Activated CD4-positive, alpha-beta T cell treated with anti-CD3 and anti-CD28 coated beads, Interleukin-2, amount 10 ng/mL, durations not matched to agents 7 days and 5 days (primary cell): ENCODE data around the gene IFITM1. TPM values are rescaled to one million over a fixed set of nuclear protein-coding genes. Genes with fewer than 3 reads are reported as not detected.
"Not testable (repeated sequence)": the region's sequence is repeated elsewhere in the genome, so short reads cannot be mapped to it uniquely, and the experiment has no call there.

Experiments used
- CTCF ChIA-PET: fragments of 350-600 bp; sonication (Branson Sonifier 250); formaldehyde crosslinking; loops from one replicate; lab custom pipeline; 2021; ENCODE audit warnings: antibody characterized with exemption; lab: Charles Lee
- POLR2A ChIA-PET: fragments of 350-600 bp; sonication (Branson Sonifier 250); formaldehyde crosslinking; loops from one replicate; lab custom pipeline; 2021; ENCODE audit warnings: antibody characterized with exemption; lab: Charles Lee
- DNase-seq: peaks from one replicate; pipeline ENCODE4 v3.0.0-alpha.2; 2020
- H3K27ac Mint-ChIP-seq: one replicate; pipeline ENCODE4 v1.8.0; 2021; ENCODE audit warnings: mild to moderate bottlenecking, moderate library complexity, mixed read lengths
- H3K27me3 Mint-ChIP-seq: one replicate; pipeline ENCODE4 v1.8.0; 2021; ENCODE audit warnings: mixed read lengths
- H3K36me3 Mint-ChIP-seq: one replicate; pipeline ENCODE4 v1.8.0; 2021; ENCODE audit warnings: low read depth, mixed read lengths
- H3K4me1 Mint-ChIP-seq: one replicate; pipeline ENCODE4 v1.8.0; 2021; ENCODE audit warnings: mixed read lengths
- H3K4me3 Mint-ChIP-seq: one replicate; pipeline ENCODE4 v1.8.0; 2021; ENCODE audit warnings: mild to moderate bottlenecking, moderate library complexity, mixed read lengths
- H3K9me3 Mint-ChIP-seq: one replicate; pipeline ENCODE4 v1.8.0; 2021; ENCODE audit warnings: mixed read lengths
- total RNA-seq, 2 experiments: library from RNA; stranded (reverse); gene quantifications; one replicate each; pipeline ENCODE4 v1.2.3, GENCODE V29; 2021

Gene IFITM1
- total RNA-seq, 2 experiments from 2014 or later = 1,306 to 1,465 TPM

DNA sequence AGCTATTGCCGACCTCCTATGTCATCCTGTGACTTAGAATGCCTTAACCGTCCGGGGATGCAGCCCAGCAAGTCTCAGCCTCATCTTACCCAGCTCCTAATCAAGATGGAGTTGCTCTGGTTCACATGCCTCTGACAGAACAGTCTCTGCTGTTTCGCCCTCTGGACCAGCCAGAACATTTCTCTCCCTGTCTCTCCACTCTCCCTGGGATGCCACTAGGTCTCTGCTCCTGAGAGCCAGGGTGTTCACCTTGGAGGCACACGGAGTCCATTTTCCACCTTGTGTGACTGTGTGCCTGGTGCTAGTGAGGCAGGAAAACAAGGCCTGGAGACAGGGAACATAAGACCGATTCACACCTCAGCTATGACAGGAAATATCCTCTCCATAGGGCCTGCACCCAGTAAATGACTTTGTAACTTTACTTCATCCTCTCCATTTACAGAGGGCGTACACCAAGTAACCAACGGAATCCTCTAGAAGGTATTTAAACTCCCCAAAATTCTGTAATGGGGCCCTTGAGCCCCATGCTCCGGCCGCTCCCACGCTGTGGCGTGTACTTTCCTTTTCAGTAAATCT is 38.7 kb downstream of the IFITM1 start:
- H3K36me3 Mint-ChIP-seq = no peaks in the 10 kb centered on the region
- no peak for DNase-seq
- no peak overlapping the region for H3K4me3 Mint-ChIP-seq
- H3K4me1 Mint-ChIP-seq = peaks cover 44% of the 10 kb centered on the region
- H3K27me3 Mint-ChIP-seq = no peaks in the 10 kb centered on the region
- H3K27ac Mint-ChIP-seq = peak overlapping the region; percentile 66
- CTCF ChIA-PET = interaction anchor here (1.1 kb wide), 1 partner anchor 8 kb away, joined by 3 read pairs; no protein-coding TSS in a partner anchor
- no peaks in the 10 kb centered on the region for H3K9me3 Mint-ChIP-seq
- POLR2A ChIA-PET = no interaction called here

DNA sequence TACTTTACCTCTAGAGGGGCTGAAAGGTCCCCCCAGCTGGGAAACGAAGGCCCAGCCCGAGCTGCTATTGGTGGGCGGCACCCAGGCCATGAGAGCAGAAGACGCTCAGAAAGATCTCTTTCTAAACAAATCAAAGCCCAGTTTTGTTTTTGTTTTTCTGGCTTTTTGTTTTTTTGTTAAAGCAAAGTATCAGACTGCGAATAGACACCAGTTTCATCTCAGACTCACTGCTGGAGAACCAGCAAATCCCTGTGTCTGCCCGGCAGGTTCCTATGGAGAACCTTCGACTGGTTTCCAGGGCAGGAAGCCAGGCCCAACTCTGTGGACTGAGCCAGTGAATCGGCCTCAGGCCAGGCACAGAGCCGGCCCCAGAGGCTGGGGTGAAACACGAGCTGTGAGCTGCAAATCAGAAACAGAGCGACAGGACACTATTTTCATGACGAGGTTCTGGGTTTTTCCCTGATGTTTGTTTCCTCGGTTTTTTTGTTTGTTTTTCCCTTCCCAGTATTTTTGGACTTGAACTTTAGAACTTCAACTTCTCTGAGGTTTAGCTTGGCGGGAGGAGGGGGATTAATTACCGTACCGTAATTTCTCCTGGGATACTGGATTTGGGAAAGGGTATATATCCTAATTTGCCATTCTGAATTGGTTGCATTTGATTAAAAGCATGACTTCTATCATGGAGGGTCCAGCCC is 39.5 kb downstream of the IFITM1 start:
- no peaks in the 10 kb centered on the region for H3K36me3 Mint-ChIP-seq
- POLR2A ChIA-PET = no interaction called here
- peaks cover 44% of the 10 kb centered on the region for H3K4me1 Mint-ChIP-seq
- H3K27ac Mint-ChIP-seq = peak overlapping the region; percentile 66
- peak overlapping the region; percentile 7 for H3K4me3 Mint-ChIP-seq
- H3K27me3 Mint-ChIP-seq = no peaks in the 10 kb centered on the region
- no peaks in the 10 kb centered on the region for H3K9me3 Mint-ChIP-seq
- CTCF ChIA-PET = interaction anchor here (1.1 kb wide), 1 partner anchor 8 kb away, joined by 3 read pairs; no protein-coding TSS in a partner anchor
- no peak for DNase-seq

DNA sequence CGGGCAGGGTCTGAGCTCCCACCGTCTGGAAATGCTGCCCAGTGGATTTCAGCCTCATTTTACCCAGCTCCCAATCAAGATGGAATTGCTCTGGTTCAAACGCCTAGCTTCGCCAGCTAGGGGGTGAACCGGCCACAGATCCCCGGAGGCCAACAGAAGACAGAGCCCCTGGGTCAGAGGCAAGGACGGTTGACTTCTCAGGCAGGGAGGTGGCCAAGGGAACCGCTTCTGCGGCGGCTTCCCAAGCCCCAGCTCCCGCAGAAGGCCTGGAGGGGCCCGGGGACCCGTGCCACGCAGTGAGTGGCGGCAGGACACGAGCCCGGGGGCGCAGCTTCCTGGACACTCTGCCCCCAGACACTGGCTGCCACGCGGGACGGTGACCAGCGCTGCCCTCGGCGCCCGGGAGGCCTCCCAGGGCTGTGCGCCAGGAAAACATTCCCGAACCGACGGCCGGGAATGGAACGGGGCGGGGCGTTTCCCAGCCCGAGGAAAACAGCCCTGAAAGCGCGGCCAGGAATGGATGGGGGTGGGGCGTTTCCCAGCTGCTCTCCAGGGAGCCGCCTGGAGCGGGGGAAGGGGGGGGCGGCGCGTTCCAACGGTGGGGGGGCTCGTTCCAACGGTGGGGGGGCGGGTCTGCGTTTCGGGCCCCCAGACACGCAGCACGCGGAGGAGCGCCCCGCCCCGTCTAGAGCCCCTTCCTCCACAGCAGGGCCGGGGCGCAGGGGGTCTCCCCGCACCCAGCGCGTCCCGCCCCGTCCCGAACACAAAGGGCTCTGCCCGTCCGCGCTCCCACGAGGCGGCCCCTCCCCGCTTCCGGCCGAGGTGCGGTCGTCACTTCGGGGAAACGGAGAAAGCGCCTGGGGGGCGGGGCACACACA is 42.0 kb downstream of the IFITM1 start:
- Mint-ChIP-seq H3K4me1 (peaks cover 44% of the 10 kb centered on the region), H3K4me3 (peak overlapping the region; percentile 85), H3K27me3 (peaks cover 3% of the 10 kb centered on the region), H3K27ac (peak overlapping the region; percentile 93), H3K9me3 (no peaks in the 10 kb centered on the region), H3K36me3 (no peaks in the 10 kb centered on the region)
- ChIA-PET CTCF (interaction anchor here (0.7 to 2.5 kb wide), 15 partner anchors 11 to 163 kb away, joined by 3 to 12 read pairs (median 4); partner anchors contain the start of genes BET1L and RIC8A), POLR2A (interaction anchor here (0.9 to 1.7 kb wide), 5 partner anchors 26 to 46 kb away, joined by 3 to 18 read pairs (median 6); no protein-coding TSS in a partner anchor)
- DNase-seq = peak; percentile 93

DNA sequence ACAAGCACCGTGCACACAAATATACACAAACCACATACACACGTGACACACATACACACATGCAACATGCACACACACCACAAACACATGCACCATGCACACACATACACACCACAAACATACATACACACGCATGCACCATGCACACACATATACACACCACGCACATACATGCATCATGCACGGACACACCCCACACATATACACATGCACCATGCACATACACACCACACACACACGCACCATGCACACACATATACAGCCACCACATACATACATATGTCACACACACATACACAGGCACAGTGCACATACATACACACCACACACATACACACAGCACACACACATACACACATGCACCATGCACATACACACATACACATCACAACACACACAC is 42.8 kb downstream of the IFITM1 start:
- ChIA-PET POLR2A (no interaction called here), CTCF (interaction anchor here (1.2 to 2.5 kb wide), 4 partner anchors 16 to 149 kb away, joined by 3 to 12 read pairs (median 6); partner anchors contain the start of genes BET1L and RIC8A)
- H3K4me3 Mint-ChIP-seq = no peak overlapping the region
- H3K4me1 Mint-ChIP-seq = peaks cover 37% of the 10 kb centered on the region
- peaks cover 5% of the 10 kb centered on the region for H3K9me3 Mint-ChIP-seq
- H3K27ac Mint-ChIP-seq = no peak overlapping the region
- H3K27me3 Mint-ChIP-seq = peaks cover 3% of the 10 kb centered on the region
- no peak for DNase-seq
- no peaks in the 10 kb centered on the region for H3K36me3 Mint-ChIP-seq

DNA sequence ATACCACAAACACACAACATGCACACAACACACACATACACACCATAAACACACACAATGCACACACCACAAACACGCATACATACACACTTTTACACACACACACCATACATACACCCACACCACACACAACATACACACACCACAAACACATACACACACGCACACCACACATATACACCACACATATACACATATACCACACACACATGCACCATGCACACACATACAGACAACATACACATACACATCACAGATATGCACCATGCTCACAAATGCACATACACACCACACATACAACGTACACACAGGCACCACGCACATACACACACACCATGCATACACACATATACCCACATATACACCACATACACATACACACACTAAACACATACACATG is 43.7 kb downstream of the IFITM1 start:
- peaks cover 3% of the 10 kb centered on the region for H3K27me3 Mint-ChIP-seq
- no peak overlapping the region for H3K27ac Mint-ChIP-seq
- H3K4me1 Mint-ChIP-seq = peaks cover 32% of the 10 kb centered on the region
- H3K4me3 Mint-ChIP-seq = no peak overlapping the region
- H3K36me3 Mint-ChIP-seq = no peaks in the 10 kb centered on the region
- H3K9me3 Mint-ChIP-seq = peaks cover 5% of the 10 kb centered on the region
- POLR2A ChIA-PET = no interaction called here
- CTCF ChIA-PET = no interaction called here
- no peak for DNase-seq

DNA sequence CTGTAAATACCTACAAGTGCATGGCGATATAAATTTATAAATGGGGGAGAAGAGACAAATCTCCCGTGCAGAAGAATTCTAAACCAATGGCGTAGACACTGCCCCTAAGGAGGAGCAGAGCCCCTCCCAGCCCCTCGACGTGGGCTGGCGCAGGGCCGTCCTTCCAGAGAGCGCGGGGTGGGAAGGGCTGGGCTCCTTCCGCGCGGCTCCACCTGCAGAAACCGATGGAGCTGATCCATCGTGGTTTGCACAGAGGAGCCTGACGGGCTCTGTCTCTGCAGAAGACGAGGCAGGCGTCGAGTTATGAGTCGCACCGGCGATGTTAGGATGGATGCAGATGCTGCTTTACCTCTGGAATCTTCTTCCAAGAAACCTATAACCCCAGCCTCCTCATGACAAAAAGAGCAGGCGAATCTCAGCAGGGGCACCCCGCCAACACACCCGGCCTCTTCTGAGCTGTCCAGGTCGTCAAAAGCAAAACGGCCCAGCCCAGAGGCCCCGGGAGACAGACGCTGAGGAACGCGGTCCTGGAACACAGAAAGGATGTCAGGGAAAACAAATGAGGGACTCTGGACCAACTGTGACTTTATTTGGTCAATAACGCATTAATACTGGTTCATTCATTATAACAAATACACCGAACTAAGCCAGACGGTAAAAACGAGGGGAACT is 44.4 kb downstream of the IFITM1 start:
- Mint-ChIP-seq H3K4me3 (no peak overlapping the region), H3K36me3 (no peaks in the 10 kb centered on the region), H3K9me3 (peaks cover 5% of the 10 kb centered on the region), H3K4me1 (peaks cover 26% of the 10 kb centered on the region), H3K27ac (no peak overlapping the region), H3K27me3 (peaks cover 3% of the 10 kb centered on the region)
- POLR2A ChIA-PET = no interaction called here
- CTCF ChIA-PET = interaction anchor here (0.6 to 1.8 kb wide), 3 partner anchors 21 to 151 kb away, joined by 3 to 5 read pairs (median 4); partner anchors contain the start of genes BET1L and RIC8A
- DNase-seq = no peak

DNA sequence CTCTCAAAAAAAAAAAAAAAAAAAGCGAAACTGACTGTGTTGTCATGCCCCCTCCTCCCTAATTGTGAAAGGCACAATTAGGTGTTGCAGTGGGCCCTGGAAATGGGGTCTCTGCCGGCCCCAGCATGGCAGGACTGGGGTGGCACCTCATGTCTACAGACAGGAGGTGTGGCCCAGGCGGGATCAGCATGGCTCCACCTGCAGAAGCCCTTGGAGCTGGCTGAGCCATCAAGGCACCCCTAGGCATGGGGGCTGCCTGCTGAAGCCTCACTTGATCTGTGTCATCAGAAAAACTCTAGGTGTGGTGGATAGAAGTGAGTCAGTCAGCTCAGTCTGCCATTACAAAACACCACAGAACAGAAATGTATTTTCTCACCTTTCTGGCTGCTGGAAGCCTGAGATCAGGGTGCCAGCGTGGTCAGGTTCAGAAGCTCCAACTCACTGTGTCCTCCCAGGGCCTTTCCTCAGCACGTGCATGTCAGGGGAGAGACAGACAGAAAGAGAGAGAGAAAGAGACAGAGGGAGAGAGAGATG is 45.4 kb downstream of the IFITM1 start:
- ChIA-PET CTCF (interaction anchor here (1.1 to 1.8 kb wide), 2 partner anchors 109 to 152 kb away, joined by 4 to 5 read pairs; partner anchors contain the start of genes BET1L and RIC8A), POLR2A (no interaction called here)
- peak; percentile 24 for DNase-seq
- H3K27me3 Mint-ChIP-seq = peaks cover 3% of the 10 kb centered on the region
- H3K9me3 Mint-ChIP-seq = peaks cover 5% of the 10 kb centered on the region
- peaks cover 17% of the 10 kb centered on the region for H3K4me1 Mint-ChIP-seq
- H3K27ac Mint-ChIP-seq = no peak overlapping the region
- H3K4me3 Mint-ChIP-seq = no peak overlapping the region
- no peaks in the 10 kb centered on the region for H3K36me3 Mint-ChIP-seq

DNA sequence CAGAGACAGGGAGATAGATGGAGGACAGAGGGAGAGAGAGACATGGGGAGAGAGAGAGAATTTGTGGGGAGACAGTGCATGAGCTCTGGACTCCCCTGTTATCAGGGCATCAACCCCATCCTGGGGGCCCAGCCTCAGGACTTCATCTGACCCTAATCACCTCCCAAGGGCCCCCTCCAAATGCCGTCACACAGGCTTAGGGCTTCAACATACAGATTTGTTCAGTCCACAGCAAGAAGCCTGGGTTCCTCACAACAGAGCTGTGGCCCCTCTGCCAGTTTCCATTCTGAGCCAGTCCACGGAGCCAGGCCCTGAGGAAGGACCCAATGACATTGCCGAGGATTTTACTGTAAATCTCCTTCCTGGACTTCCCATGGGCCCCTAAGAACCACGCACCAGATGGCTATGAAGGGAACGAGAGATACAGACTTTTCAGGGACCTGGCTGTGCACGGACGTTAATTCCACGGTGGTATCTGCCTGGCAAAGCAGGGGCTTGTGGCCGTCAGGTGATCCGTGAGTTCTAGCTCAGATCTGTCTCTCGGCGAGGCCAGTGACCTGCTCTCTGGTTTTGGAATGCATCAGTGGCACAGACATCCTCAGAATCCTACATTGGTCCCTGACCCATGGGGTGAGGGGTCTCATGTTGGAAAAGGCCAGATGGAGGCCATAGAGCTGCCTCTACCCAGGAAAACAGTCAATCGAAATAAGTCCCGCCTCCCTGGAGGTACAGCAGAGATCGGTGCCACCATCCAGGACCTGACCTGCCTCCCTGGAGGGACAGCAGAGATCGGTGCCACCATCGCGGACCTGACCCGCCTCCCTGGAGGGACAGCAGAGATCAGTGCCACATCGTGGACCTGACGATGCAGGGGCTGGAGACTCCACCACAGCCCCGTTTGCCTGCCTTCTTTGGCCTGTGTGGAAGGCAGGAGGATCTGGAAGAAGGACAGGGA is 46.8 kb downstream of the IFITM1 start:
- ChIA-PET CTCF (interaction anchor here (1.4 to 1.7 kb wide), 3 partner anchors 31 to 60 kb away, joined by 3 to 4 read pairs (median 3); no protein-coding TSS in a partner anchor), POLR2A (no interaction called here)
- no peak for DNase-seq
- Mint-ChIP-seq H3K27ac (no peak overlapping the region), H3K9me3 (peaks cover 5% of the 10 kb centered on the region), H3K4me3 (no peak overlapping the region), H3K36me3 (no peaks in the 10 kb centered on the region), H3K4me1 (peaks cover 7% of the 10 kb centered on the region), H3K27me3 (peaks cover 3% of the 10 kb centered on the region)

DNA sequence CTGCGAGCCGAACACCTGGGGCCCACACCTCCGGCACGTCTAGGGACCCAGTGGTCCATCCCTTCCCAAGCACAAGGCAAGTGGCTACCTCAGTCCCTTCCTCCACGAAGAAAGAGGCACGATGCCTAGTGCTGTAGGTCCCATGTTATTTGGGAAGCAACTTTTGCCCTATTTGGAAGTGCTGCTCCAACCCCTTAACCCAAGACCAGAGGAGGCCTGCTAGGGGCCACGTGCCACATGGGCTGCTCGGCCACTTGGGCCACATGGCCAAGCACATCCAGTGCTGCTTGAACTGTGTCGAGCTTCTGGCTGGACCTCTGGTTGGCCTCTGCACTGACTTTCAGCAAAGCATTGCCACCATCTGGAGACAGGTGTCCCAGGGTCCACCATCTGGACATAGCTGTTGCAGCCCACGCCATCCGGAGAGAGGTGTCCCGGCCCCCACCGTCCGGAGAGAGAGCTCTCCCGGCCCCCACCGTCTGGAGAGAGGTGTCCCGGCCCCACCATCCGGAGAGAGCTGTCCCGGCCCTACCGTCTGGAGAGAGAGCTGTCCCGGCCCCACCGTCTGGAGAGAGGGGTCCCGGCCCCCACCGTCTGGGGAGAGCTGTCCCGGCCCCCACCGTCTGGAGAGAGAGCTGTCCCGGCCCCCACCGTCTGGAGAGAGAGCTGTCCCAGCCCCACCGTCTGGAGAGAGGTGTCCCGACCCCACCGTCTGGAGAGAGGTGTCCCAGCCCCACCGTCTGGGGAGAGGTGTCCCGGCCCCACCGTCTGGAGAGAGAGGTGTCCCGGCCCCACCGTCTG is 49.0 kb downstream of the IFITM1 start:
- POLR2A ChIA-PET = interaction anchor here (0.6 kb wide), 1 partner anchor 46 kb away, joined by 3 read pairs; no protein-coding TSS in a partner anchor
- no peak overlapping the region for H3K27ac Mint-ChIP-seq
- H3K4me1 Mint-ChIP-seq = peaks cover 7% of the 10 kb centered on the region
- CTCF ChIA-PET = interaction anchor here (0.8 to 1.9 kb wide), 8 partner anchors 34 to 156 kb away, joined by 3 to 7 read pairs (median 3); no protein-coding TSS in a partner anchor
- DNase-seq = no peak
- H3K27me3 Mint-ChIP-seq = peaks cover 23% of the 10 kb centered on the region
- H3K36me3 Mint-ChIP-seq = no peaks in the 10 kb centered on the region
- peaks cover 5% of the 10 kb centered on the region for H3K9me3 Mint-ChIP-seq
- no peak overlapping the region for H3K4me3 Mint-ChIP-seq

DNA sequence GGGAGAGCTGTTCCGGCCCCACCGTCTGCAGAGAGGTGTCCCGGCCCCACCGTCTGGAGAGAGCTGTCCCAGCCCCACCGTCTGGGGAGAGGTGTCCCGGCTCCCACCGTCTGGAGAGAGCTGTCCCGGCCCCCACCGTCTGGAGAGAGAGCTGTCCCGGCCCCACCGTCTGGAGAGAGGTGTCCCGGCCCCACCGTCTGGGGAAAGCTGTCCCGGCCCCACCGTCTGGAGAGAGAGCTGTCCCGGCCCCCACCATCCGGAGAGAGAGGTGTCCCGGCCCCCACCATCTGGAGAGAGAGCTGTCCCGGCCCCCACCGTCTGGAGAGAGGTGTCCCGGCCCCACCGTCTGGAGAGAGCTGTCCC is 49.6 kb downstream of the IFITM1 start:
- ChIA-PET POLR2A (interaction anchor here (0.6 kb wide), 1 partner anchor 47 kb away, joined by 3 read pairs; no protein-coding TSS in a partner anchor), CTCF (interaction anchor here (0.7 to 2.6 kb wide), 8 partner anchors 33 to 163 kb away, joined by 3 to 12 read pairs (median 3); partner anchors contain the start of gene RIC8A)
- not testable (repeated sequence) for H3K36me3 Mint-ChIP-seq, H3K27ac Mint-ChIP-seq, H3K9me3 Mint-ChIP-seq, DNase-seq, H3K4me3 Mint-ChIP-seq
- H3K27me3 Mint-ChIP-seq = peaks cover 28% of the 10 kb centered on the region
- H3K4me1 Mint-ChIP-seq = peaks cover 12% of the 10 kb centered on the region
